IPS DF 6.9 (cell line): ENCODE data around the gene PCDHB10.
"Not testable (repeated sequence)": the region's sequence is repeated elsewhere in the genome, so short reads cannot be mapped to it uniquely, and the experiment has no call there.

ENCODE experiments used
- DNase-seq: peaks from one replicate; pipeline ENCODE4 v3.0.0-alpha.2; 2013; ENCODE audit warnings: low read depth, low spot score
- H3K27ac ChIP-seq: one replicate; pipeline ENCODE4 v1.5.1; 2013; ENCODE audit warnings: low read length, control low read depth
- H3K27me3 ChIP-seq: 2 replicates; pipeline ENCODE4 v1.6.1; 2013; ENCODE audit warnings: mild to moderate bottlenecking, low read length; ENCODE audit not compliant: control insufficient read depth, insufficient read depth
- H3K36me3 ChIP-seq: 2 replicates; pipeline ENCODE4 v1.6.1; 2013; ENCODE audit warnings: low read length; ENCODE audit not compliant: control insufficient read depth, insufficient read depth
- H3K4me1 ChIP-seq: 2 replicates; pipeline ENCODE4 v1.6.1; 2013; ENCODE audit warnings: low read length; ENCODE audit not compliant: control insufficient read depth, insufficient read depth
- H3K4me3 ChIP-seq: 2 replicates; pipeline ENCODE4 v1.5.1; 2013; ENCODE audit warnings: mild to moderate bottlenecking, low read length
- H3K9me3 ChIP-seq: 2 replicates; pipeline ENCODE4 v1.6.1; 2013; ENCODE audit warnings: low read length, inconsistent platforms; ENCODE audit not compliant: control insufficient read depth, insufficient read depth
- WGBS: extraction: QIAGEN DNeasy Blood & Tissue Kit; methylation state at CpG from one replicate; pipeline ENCODE4 v1.1.7; 2013; ENCODE audit warnings: mixed read lengths, missing lambda C conversion rate; ENCODE audit not compliant: insufficient read length, insufficient coverage; 5-methylcytosine and 5-hydroxymethylcytosine counted together

The PCDHB10 gene

DNA sequence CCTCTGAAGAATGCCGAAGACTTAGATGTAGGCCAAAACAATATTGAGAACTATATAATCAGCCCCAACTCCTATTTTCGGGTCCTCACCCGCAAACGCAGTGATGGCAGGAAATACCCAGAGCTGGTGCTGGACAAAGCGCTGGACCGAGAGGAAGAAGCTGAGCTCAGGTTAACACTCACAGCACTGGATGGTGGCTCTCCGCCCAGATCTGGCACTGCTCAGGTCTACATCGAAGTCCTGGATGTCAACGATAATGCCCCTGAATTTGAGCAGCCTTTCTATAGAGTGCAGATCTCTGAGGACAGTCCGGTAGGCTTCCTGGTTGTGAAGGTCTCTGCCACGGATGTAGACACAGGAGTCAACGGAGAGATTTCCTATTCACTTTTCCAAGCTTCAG lies 22.4 kb downstream of the PCDHB10 start:
- not testable (repeated sequence) for H3K9me3 ChIP-seq, H3K27ac ChIP-seq, H3K36me3 ChIP-seq, DNase-seq, H3K4me1 ChIP-seq, H3K4me3 ChIP-seq, H3K27me3 ChIP-seq
- WGBS, result no CpG with 5 or more reads among the region's 12 CpGs

DNA sequence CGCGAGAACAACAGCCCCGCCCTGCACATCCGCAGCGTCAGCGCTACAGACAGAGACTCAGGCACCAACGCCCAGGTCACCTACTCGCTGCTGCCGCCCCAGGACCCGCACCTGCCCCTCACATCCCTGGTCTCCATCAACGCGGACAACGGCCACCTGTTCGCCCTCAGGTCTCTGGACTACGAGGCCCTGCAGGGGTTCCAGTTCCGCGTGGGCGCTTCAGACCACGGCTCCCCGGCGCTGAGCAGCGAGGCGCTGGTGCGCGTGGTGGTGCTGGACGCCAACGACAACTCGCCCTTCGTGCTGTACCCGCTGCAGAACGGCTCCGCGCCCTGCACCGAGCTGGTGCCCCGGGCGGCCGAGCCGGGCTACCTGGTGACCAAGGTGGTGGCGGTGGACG lies 23.4 kb downstream of the PCDHB10 start:
- H3K36me3 ChIP-seq, H3K9me3 ChIP-seq, DNase-seq, H3K27me3 ChIP-seq, H3K4me1 ChIP-seq, H3K4me3 ChIP-seq, H3K27ac ChIP-seq: not testable (repeated sequence)
- WGBS, result no CpG with 5 or more reads among the region's 40 CpGs

DNA sequence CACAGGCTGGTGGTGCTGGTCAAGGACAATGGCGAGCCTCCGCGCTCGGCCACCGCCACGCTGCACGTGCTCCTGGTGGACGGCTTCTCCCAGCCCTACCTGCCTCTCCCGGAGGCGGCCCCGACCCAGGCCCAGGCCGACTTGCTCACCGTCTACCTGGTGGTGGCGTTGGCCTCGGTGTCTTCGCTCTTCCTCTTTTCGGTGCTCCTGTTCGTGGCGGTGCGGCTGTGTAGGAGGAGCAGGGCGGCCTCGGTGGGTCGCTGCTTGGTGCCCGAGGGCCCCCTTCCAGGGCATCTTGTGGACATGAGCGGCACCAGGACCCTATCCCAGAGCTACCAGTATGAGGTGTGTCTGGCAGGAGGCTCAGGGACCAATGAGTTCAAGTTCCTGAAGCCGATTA lies 23.9 kb downstream of the PCDHB10 start:
- not testable (repeated sequence) for DNase-seq, H3K27ac ChIP-seq, H3K9me3 ChIP-seq, H3K4me3 ChIP-seq, H3K36me3 ChIP-seq, H3K27me3 ChIP-seq, H3K4me1 ChIP-seq
- whole genome bisulfite sequencing, result no CpG with 5 or more reads among the region's 26 CpGs

DNA sequence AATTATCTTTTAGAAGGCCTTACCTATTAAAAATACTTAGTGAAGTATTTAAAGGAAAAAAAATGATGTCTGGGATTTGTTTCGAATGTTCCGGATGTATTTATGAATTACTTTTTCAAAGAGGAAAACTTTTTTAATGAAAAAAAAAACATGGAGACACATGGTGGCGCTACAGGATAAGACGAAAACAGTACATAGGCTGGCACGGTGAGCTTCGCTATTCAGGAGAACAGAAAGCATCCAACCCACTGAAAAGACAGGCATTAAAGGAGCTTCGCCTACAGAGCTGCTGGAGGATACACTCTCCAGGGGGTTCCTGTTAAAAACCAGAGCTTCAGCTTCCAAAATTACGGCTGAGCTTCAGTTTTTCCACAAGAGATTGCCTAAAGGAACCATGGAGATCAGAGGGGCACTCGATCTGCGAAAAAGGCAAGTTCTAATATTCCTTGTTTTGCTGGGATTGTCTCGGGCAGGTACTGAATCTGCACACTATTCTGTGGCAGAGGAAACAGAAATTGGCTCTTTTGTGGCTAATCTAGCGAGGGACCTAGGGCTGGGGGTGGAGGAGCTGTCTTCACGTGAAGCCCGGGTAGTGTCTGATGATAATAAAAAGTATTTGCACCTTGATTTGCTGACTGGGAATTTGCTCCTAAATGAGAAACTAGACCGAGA lies 31.1 kb downstream of the PCDHB10 start, which contains the start of gene PCDHB14:
PCDHB14 (plus strand) TSS at position 232 of the 672 bp plus-strand sequence; CDS start at position 395, 163 bp downstream.
- no peak within 1 kb of the TSS for H3K27ac ChIP-seq
- no peaks in the 10 kb centered on the region for H3K27me3 ChIP-seq
- no peak within 1 kb of the TSS; the same call in 1 of the 2 replicates for H3K4me3 ChIP-seq

DNA sequence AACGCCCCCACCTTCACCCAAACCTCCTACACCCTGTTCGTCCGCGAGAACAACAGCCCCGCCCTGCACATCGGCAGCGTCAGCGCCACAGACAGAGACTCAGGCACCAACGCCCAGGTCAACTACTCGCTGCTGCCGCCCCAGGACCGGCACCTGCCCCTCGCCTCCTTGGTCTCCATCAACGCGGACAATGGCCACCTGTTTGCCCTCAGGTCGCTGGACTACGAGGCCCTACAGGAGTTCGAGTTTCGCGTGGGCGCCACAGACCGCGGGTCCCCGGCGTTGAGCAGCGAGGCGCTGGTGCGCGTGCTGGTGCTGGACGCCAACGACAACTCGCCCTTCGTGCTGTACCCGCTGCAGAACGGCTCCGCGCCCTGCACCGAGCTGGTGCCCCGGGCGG lies 32.7 kb downstream of the PCDHB10 start:
- H3K27me3 ChIP-seq, H3K27ac ChIP-seq, H3K4me1 ChIP-seq, H3K9me3 ChIP-seq, H3K4me3 ChIP-seq, DNase-seq, H3K36me3 ChIP-seq: not testable (repeated sequence)
- no CpG with 5 or more reads among the region's 40 CpGs for WGBS

More for the DNA sequence above, 31.1 kb downstream of the PCDHB10 start, which contains the start of gene PCDHB14:
- H3K9me3 ChIP-seq, result no peaks in the 10 kb centered on the region
- H3K36me3 ChIP-seq, result no peaks in the 10 kb centered on the region
- no peaks in the 10 kb centered on the region for H3K4me1 ChIP-seq
- no CpG with 5 or more reads among the region's 15 CpGs for WGBS
- no peak for DNase-seq

DNA sequence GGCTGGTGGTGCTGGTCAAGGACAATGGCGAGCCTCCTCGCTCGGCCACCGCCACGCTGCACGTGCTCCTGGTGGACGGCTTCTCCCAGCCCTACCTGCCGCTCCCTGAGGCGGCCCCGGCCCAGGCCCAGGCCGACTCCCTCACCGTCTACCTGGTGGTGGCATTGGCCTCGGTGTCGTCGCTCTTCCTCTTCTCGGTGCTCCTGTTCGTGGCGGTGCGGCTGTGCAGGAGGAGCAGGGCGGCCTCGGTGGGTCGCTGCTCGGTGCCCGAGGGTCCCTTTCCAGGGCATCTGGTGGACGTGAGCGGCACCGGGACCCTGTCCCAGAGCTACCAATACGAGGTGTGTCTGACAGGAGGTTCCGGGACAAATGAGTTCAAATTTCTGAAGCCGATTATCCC lies 33.3 kb downstream of the PCDHB10 start:
- H3K9me3 ChIP-seq, H3K27me3 ChIP-seq, DNase-seq, H3K4me1 ChIP-seq, H3K4me3 ChIP-seq, H3K36me3 ChIP-seq, H3K27ac ChIP-seq: not testable (repeated sequence)
- WGBS, result no CpG with 5 or more reads among the region's 30 CpGs

DNA sequence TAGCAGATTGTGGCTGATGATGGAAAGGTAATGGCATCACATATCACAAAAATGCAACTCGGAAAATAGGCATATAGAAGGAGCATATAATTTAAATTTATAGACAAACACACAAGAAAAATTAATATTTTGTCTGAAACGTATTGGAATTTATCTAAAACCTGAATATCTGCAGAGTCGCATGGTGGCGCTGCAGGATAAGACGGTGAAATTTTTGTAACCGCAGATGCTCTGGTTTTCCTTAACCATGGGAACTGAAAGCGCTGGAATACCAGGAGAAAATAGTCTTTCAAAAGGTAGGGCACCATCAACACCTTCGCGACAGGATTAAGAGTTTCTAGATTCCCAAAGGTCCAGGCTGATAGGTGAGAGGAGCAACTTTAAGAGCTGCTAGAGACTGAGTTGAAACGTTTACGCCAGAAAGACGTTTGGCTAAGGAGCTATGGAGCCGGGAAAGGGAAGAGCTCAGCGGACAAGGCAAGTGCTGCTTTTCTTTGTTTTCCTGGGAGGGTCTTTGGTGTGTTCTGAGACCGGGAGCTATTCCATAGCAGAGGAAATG lies 42.0 kb downstream of the PCDHB10 start:
- Histone ChIP-seq H3K9me3 (no peaks in the 10 kb centered on the region; the same call in 1 of the 2 replicates), H3K27ac (no peak overlapping the region), H3K36me3 (no peaks in the 10 kb centered on the region), H3K4me3 (no peak overlapping the region), H3K27me3 (no peaks in the 10 kb centered on the region), H3K4me1 (no peaks in the 10 kb centered on the region)
- no CpG with 5 or more reads among the region's 15 CpGs for WGBS
- DNase-seq, result no peak

DNA sequence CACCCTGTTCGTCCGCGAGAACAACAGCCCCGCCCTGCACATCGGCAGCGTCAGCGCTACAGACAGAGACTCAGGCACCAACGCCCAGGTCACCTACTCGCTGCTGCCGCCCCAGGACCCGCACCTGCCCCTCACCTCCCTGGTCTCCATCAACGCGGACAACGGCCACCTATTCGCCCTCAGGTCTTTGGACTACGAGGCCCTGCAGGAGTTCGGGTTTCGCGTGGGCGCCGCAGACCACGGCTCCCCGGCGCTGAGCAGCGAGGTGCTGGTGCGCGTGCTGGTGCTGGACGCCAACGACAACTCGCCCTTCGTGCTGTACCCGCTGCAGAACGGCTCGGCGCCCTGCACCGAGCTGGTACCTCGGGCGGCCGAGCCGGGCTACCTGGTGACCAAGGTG lies 43.8 kb downstream of the PCDHB10 start:
- H3K9me3 ChIP-seq, H3K4me1 ChIP-seq, H3K4me3 ChIP-seq, H3K36me3 ChIP-seq, H3K27ac ChIP-seq, DNase-seq, H3K27me3 ChIP-seq: not testable (repeated sequence)
- WGBS, result no CpG with 5 or more reads among the region's 40 CpGs

DNA sequence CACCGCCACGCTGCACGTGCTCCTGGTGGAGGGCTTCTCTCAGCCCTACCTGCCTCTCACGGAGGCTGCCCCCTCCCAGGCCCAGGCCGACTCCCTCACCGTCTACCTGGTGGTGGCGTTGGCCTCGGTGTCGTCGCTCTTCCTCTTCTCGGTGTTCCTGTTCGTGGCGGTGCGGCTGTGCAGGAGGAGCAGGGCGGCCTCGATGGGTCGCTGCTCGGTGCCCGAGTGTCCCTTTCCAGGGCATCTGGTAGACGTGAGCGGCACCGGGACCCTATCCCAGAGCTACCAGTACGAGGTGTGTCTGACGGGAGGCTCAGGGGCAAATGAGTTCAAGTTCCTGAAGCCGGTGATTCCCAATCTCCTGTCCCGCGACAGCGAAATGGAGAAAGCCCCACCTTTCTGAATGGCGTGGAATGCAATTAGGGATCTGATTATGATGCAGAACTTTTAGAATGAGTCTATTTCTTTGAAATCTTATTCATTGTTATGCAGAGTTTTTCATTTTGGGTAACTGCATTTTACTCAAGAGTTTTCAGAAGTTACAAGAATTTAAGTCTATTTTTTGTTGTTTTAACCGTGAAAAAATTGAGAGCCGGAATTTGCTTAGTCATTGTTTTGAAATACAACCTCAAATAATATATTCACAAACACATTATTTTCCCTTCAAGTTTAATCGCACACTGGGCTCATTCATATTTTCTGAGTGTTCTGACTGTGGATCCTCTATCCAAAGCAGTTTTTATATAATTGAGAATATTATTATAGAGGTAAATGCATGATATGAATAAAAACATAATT lies 44.6 kb downstream of the PCDHB10 start:
- Histone ChIP-seq H3K27me3 (no peaks in the 10 kb centered on the region; the same call in 1 of the 2 replicates), H3K36me3 (no peaks in the 10 kb centered on the region), H3K27ac (no peak overlapping the region), H3K9me3 (no peaks in the 10 kb centered on the region; the same call in 1 of the 2 replicates), H3K4me1 (no peaks in the 10 kb centered on the region), H3K4me3 (no peak overlapping the region)
- no CpG with 5 or more reads among the region's 32 CpGs for WGBS
- no peak for DNase-seq

DNA sequence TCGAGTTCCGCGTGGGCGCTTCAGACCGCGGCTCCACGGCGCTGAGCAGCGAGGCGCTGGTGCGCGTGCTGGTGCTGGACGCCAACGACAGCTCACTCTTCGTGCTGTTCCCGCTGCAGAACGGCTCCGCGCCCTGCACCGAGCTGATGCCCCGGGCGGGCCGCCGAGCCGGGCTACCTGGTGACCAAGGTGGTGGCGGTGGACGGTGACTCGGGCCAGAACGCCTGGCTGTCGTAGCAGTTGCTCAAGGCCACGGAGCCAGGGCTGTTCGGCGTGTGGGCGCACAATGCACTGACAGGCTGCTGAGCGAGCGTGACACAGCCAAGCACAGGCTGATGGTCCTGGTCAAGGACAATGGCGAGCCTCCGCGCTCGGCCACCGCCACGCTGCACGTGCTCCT lies 49.3 kb downstream of the PCDHB10 start:
- Histone ChIP-seq H3K27ac (no peak overlapping the region), H3K4me1 (no peaks in the 10 kb centered on the region), H3K4me3 (no peak overlapping the region), H3K9me3 (no peaks in the 10 kb centered on the region), H3K27me3 (no peaks in the 10 kb centered on the region; the same call in 1 of the 2 replicates), H3K36me3 (no peaks in the 10 kb centered on the region)
- no peak for DNase-seq
- WGBS, result no CpG with 5 or more reads among the region's 43 CpGs
